ENCODE measurements around the gene SLC66A2. TPM values are rescaled to one million over a fixed set of nuclear protein-coding genes. Genes with fewer than 3 reads are reported as not detected.

SLC66A2 gene
- 10.3 and 13.0 TPM in 2 replicates for total RNA-seq (2021)
- long read RNA-seq, partial matches to known transcripts: 2 of 3 reads
- long read RNA-seq, other reads (novel, unspliced or antisense): 1 of 3 reads

DNA sequence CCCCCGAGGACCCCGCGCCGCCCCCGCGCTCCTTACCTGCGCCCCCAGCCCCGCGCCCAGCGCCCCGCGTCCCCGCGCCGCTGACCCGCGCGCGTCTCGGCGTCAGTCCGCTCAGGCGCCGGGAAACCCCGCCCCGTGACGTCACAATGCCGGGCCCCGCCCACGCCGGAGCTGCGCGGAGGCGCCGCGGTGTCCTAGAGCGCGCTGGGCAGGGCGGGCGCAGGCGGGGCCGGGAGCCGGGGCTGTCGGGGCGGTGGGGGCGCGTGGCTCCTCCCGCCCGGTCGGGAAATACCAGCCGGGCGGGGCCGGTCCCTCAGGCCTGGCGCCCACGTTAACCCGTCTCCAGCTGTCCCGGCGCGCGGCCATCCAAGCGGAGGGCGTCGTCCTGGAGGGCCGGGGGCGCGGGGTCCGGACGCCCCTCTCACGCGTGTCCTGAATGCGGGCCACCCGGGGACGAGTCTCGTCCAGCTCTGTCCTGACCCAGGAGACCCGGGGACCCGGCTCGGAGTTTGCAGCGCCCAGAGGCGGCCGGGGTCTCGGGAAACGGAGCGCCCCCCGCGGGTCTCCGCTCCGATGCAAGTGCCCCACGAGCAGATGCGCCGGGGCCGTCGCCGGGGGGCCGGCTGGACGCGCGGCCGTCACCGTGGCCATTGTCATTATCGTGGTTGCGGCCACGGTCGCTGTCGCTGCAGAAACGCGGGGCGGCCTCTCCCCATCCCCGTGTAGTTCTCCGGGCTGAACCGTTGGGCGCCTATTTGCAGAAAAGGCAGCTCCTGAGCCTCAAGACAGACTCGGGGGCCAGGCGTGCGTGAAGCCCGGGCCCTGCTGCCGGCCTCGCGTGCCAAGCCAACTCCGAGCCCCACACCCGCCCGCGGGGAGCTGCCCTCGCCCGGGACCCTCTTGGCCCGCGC lies at the start of gene SLC66A2:
Gene SLC66A2, minus strand, starts transcription at position 109 of the 911 bp plus-strand sequence. CDS start 727 bp downstream, outside the sequence.
- no peak within 1 kb of the TSS for H3K23ac ChIP-seq (ENCODE audit: insufficient read length, low read depth, low read length)
- H3K9ac ChIP-seq (ENCODE audit: extremely low read depth, insufficient read length, low read length): no peak within 1 kb of the TSS
- no CpG with 5 or more reads among the region's 126 CpGs for WGBS (ENCODE audit: extremely low coverage, insufficient read length, low lambda C conversion rate)
- H2BK12ac ChIP-seq (ENCODE audit: insufficient read length, low read depth, low read length): no peak within 1 kb of the TSS
- no peak within 1 kb of the TSS for H2BK20ac ChIP-seq (ENCODE audit: low read depth, low read length, poor library complexity, severe bottlenecking)
- no peak within 1 kb of the TSS for H2BK15ac ChIP-seq (ENCODE audit: low read depth, low read length)
- Mint-ChIP-seq H3K4me1 (peaks cover 17 to 25% of the 10 kb centered on the region in 2 experiments), H3K27me3 (ENCODE audit: low read depth) (peaks cover 76% of the 10 kb centered on the region), H3K9me3 (no peaks in the 10 kb centered on the region), H3K4me3 (peak within 1 kb of the TSS; percentile 63 to 83), H3K27ac (no peak within 1 kb of the TSS), H3K36me3 (ENCODE audit: insufficient read depth in 1 of 3, low read depth in 3 of 3) (peaks cover 0 to 4% (median 0%) of the 10 kb centered on the region in 3 experiments; a peak in 1 of 7 replicates)
- H3K14ac ChIP-seq (ENCODE audit: insufficient read depth, low read length): 0 out of 2 replicates have a peak within 1 kb of the TSS, but pooled peaks have one; percentile 4
- no peak within 1 kb of the TSS for H2AK5ac ChIP-seq (ENCODE audit: insufficient read length, low read length)
- peaks cover 17% of the 10 kb centered on the region for H3K27me3 ChIP-seq (ENCODE audit: insufficient read depth, low read length)
- peak within 1 kb of the TSS; percentile 51 for H3K4me2 ChIP-seq (ENCODE audit: insufficient read depth, insufficient read length, low read length)
- H3K4ac ChIP-seq (ENCODE audit: low read depth, low read length): no peak within 1 kb of the TSS
- H3K79me1 ChIP-seq (ENCODE audit: insufficient read depth, low read depth, low read length, poor library complexity, severe bottlenecking): no peaks in the 10 kb centered on the region
- no peak within 1 kb of the TSS for H3K18ac ChIP-seq (ENCODE audit: insufficient read length, low read depth, low read length)
- H4K5ac ChIP-seq (ENCODE audit: insufficient read length, low read depth, low read length): no peak within 1 kb of the TSS
- H3K79me2 ChIP-seq (ENCODE audit: insufficient read depth, low read length): no peaks in the 10 kb centered on the region
- H3K23me2 ChIP-seq (ENCODE audit: insufficient read length, low read depth, low read length, poor library complexity, severe bottlenecking): peaks cover 4% of the 10 kb centered on the region
- no peaks in the 10 kb centered on the region for H3K4me1 ChIP-seq (ENCODE audit: insufficient read depth, low read length)
- TF ChIP-seq, protein P1, sequence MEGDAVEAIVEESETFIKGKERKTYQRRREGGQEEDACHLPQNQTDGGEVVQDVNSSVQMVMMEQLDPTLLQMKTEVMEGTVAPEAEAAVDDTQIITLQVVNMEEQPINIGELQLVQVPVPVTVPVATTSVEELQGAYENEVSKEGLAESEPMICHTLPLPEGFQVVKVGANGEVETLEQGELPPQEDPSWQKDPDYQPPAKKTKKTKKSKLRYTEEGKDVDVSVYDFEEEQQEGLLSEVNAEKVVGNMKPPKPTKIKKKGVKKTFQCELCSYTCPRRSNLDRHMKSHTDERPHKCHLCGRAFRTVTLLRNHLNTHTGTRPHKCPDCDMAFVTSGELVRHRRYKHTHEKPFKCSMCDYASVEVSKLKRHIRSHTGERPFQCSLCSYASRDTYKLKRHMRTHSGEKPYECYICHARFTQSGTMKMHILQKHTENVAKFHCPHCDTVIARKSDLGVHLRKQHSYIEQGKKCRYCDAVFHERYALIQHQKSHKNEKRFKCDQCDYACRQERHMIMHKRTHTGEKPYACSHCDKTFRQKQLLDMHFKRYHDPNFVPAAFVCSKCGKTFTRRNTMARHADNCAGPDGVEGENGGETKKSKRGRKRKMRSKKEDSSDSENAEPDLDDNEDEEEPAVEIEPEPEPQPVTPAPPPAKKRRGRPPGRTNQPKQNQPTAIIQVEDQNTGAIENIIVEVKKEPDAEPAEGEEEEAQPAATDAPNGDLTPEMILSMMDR (conservative IDR thresholded peaks at IDR 0.05): no peak
- H3T11ph ChIP-seq (ENCODE audit: low read length): no peak within 1 kb of the TSS
- peak; percentile 81 for DNase-seq
- no peak within 1 kb of the TSS for H2BK5ac ChIP-seq (ENCODE audit: insufficient read length, low read length)
- H2BK120ac ChIP-seq (ENCODE audit: low read depth, low read length, poor library complexity, severe bottlenecking): no peak within 1 kb of the TSS
- no peak within 1 kb of the TSS for H3K56ac ChIP-seq (ENCODE audit: insufficient read length, low read depth, low read length)
- no peaks in the 10 kb centered on the region for H3K9me3 ChIP-seq (ENCODE audit: control insufficient read depth, low read depth, low read length)
- H3K27ac ChIP-seq (ENCODE audit: insufficient read length, low read depth, low read length): no peak within 1 kb of the TSS
- no peaks in the 10 kb centered on the region for H4K20me1 ChIP-seq (ENCODE audit: control insufficient read depth, insufficient read depth, insufficient read length)
- no peak within 1 kb of the TSS for H2AFZ ChIP-seq (ENCODE audit: low read length)
- no peak within 1 kb of the TSS for H4K91ac ChIP-seq (ENCODE audit: insufficient read length, low read depth, low read length)
- H4K8ac ChIP-seq (replicated peaks; ENCODE audit: insufficient read length, low read depth, low read length): no peak within 1 kb of the TSS
